HG03039 (cell line): ENCODE data around the gene C2CD2.
"Not testable (repeated sequence)": the region's sequence is repeated elsewhere in the genome, so short reads cannot be mapped to it uniquely, and the experiment has no call there.

Experiments used
- ATAC-seq: cut with Tn5 transposase; IDR thresholded peaks from one replicate; pipeline ENCODE4 v1.9.1; 2021; ENCODE audit warnings: mild to moderate bottlenecking, moderate library complexity; ENCODE audit not compliant: unreplicated experiment

Gene C2CD2

DNA sequence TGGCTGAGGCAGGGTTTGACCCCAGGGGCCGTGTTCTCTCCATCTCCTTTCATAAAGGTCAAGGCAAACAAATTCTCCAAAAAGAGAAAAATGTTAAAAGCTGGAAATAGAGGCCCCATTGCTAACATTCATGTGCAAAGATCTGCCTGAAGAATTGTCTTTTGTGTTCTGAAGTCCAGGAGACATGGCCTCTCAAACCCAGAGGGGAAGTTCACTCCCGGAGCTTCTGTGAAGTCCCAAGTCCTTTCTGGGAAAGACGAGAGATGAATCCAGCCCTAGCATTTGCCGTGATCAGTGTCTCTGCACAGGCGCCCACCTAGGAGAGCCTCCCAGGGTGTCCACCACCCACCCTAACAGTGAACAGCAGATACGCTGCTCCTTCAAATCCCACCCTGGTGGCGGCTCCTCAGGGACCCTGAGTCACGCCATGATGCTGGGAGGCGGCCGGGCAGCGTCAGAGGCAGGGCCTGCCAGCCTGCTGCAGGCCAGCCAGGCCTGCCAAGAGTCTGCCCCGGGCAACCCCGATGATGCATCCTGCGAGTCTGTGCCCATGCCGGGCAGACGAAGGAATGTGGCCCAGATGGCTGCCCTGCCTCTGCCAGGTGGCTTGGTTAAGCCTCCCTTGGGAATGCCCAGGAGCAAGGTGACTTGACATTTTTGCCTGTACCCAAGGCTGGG is 5.2 kb upstream of the C2CD2 start:
- no peak for ATAC-seq

DNA sequence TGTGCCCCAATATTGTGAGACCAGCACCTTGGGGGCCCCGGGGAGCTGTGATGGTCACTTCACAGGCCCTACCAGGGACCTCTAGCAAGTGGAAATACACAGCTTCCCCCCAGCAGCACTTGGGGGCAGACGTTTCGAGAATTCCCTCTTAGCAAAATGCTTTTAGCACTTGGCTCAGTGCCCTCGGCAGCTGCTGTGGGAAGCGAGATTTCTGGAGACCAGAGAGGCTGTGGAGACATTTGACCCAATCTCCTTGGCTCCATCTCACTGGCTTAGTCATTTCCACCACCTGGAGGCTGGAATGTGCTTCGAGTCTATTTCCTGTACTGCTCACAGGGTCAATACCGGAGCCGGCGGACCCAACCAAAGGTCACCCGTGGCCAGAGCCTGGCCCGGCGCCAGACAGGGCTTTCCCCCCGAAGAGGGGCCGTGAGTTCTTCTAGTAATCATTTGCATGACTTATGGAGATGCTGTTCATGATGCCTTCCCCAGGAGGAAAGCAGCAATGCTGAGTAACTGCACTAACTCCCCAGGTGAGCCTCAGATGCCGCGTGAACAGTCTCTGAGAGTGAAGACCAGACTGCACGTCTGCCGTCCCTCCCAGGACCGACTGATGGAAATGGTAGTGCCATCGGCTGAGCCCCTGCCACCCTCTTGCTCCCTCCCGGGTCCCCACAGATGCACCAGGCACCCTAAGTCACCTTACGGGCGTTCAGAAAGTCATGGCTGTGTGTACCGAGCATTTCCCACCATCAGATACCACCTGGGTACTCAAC is 4.4 kb upstream of the C2CD2 start:
- ATAC-seq = no peak

DNA sequence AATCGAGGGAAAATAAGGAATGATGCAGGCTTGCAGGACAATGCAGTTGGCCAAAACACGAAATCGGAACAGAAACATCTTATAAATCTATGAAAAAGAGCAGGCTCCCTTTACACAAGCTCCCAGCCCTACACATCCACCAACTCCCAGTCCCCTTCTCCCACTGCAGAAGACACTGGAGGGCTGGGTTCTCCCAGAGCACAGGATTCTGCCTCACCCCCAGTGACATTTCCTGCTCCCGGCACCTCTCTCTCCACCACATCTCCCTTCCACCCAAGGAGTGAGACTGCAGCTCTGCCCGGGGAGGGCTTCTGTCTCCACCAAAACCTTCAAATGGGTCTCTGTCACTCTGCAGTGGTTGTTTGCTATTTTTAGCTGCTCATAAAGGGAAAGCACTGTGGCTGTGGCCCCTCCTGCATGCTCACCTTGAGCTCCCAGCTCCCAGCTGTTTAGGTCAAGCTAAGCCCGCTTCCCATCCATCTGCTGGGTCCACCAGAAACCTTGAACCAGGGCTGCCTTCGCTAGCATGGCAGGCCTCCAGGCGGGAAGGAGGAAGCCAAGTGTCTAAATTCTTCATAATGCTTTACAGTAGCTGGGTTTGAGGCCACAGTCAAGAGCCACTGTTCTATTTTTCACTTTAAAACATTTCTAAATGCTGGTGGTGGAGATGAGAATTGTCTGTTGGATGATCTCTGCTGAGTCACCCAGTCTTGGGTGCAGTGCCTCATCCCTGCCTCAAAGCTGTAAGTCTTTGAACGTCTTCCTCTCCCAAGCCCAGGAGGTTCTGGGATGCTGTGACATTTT is 3.3 kb upstream of the C2CD2 start:
- ATAC-seq = no peak

DNA sequence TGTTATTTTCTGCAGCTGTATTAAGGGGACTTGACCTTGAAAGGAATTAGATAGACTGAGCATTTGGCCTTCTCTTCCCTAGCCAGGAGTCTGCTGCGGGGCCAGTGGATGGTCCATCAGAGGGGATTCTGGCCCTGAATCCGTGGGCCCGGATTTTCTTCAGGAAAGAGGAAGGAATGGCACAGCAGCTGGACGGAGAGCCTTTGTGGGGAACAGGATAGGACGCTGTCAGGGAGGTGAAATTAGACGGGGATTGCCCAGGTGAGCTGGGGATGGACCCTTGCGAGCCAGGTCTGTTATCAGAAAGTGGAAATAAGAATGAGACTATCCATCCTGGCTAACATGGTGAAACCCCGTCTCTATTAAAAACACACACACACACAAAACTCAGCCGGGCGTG is 1.7 kb upstream of the C2CD2 start:
- no peak for ATAC-seq

DNA sequence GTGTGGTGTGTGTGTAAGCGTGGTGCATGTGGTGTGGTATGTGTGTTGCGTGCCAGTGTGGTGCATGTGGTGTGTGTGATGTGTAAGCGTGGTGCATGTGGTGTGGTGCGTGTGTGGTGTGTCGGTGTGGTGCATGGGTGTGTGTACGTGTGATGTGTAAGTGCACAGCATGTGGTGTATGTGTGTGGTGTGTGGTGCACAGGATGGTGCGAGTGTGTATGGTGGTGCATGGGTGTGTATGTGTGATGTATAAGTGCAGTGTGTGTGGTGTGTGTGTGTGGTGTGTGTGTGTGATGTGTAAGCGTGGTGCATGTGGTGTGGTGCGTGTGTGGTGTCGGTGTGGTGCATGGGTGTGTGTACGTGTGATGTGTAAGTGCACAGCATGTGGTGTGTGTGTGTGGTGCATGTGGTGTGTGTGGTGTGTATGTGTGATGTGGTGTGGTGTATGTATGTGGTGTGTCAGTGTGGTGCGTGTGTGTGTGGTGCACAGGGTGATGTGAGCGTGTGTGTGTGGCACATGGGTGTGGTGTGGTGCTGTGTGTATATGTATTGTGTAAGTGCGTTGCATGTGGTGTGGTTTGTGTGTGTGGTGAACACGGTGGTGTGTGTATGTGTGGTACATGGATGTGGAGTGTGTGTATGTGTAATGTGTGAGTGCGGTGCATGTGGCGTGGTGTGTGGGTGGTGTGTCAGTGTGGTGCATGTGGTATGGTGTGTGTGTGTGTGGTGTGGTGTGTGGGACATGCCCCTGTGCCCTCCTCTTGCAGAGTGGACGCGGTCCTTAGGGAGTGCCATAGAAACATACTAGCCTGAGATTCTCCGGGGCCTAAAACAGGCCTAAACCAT is 1.1 kb upstream of the C2CD2 start:
- no peak for ATAC-seq

DNA sequence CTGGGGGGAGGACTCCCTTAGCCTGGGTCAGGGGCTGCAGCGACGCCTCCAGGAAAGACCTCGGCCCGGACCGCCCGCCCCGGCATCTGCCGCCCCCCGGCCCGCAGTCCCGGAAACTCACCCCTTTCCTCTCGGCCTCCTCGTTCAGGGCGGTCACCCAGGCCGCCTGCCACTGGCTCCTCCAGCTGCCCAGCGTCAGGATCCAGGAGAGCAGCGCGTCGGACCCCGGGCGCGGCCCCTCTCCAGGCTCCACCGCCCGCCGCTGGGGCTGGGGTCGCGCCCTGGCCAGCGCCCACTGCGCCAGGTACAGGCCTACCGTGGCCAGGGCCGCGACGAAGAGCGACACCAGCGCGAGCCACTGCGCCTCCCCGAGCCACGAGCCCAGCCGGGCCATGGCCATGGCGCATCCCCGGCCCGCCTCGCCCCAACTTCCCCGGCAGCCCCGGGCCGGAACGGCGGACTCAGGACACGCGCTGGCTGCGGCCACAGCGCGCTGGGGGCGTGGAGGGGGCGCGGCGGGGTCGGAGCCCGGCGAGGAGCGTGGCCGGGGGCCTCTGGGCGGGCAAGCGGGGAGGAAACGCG is 478 bp downstream of the C2CD2 start:
- no peak for ATAC-seq

DNA sequence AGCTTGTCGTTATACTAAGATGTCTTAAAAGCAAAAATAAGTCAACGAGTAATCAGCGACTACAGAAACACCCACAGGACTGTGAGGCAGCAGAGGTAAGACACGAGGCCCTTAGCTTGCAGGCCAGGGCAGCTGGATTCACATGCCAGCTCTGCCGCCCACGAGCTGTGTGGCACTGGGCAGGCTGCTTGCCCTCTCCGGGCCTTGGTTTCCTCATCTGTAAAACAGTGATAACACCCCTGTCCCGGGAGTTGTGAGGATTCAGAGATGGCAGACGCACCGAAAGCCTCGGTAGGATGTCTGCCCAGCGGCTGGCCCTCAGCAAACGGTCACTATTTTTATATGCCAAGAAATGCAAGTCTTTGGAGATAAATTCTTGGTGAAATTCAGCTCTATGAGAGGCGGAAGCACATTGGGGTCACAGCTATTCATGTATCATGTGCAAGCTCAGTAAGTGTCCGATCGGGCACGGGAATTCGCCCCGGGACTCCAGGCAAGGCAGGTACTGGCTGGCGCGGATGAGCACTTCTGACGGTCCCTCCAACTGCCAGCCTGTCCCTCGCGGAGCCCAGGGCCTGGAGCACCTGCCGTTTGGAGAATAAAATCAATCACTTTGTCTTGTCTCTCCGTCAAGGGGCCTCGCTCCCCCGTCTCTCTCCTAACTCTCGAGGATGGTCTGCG is 1.1 kb downstream of the C2CD2 start:
- ATAC-seq = no peak

DNA sequence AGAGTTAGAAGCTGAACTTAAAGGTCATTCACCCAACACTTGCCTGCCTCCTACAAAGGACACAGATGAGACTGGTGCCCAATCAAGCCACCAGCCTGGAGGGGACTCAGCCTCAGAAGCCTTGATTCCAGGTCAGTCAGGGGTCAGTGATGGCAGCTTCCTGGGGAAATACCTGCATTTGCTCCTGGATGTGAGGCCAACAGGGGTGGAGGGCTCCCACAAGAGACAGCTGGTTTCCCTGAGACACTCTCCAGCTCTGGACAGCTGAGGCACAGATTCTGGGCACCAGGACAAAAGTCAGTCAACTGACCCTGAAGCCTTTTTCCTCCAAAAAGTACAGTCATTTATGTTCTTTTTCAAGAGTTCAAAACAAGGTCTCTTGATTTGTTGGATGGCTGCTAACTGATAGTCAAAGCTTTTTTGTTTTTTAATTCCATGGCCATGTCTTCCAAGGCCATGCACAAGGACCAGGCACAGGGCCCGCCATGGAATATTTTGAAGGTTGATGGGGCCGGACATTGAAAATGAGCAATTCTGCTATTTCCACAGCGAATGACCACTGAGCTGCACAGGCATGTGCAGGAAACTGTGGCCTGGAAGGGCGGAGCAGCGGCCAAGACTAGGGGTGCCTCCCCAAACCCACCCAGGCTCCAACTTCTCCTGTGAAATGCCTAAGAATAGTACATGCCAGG is 1.8 kb downstream of the C2CD2 start:
- no peak for ATAC-seq

DNA sequence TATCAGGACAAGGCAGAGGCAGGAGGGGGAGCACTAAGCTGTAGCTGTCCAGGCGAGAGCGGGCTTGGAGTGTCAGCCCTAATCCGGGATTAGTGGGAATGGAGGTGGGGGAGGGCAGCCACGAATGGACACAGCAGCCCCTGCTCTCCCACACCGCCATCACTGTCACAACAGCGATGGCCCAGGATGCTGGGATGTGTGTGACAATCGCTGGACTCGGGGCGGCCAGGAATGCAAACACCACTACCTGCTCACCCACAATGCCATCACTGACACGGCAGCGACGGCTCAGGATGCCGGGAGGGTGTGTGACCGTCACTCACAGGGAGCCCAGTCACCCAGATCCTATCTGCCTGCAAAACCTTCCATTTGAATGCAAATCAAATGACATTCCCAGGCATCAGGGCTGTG is 2.9 kb downstream of the C2CD2 start:
- ATAC-seq = no peak

DNA sequence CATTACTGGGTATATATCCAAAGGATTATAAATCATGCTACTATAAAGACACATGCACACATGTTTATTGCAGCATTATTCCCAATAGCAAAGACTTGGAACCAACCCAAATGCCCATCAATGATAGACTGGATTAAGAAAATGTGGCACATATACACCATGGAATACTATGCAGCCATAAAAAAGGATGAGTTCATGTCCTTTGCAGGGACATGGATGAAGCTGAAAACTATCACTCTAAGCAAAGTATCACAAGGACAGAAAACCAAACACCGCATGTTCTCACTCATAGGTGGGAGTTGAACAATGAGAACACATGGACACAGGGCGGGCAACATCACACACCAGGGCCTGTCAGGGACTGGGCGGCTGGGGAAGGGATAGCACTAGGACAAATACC is 4.2 kb downstream of the C2CD2 start:
- ATAC-seq = not testable (repeated sequence)

DNA sequence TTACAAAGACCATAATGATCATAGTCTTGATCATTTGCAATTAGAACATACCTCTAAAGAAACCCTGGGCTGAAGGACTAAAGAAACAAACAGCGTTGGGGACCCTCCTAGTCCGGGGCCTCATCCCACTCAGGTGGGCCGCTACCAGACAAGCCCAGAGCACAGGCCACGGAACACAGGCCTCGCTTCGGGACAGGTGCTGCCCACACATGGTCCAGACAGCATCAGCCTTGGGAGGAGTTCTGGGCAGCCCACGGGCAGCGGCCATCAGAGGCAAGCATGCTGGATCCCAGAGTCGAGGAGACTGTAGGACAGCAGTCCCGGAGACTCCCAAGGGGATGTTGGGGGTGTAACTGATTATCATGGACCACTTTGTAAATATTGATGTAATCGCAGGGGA is 4.9 kb downstream of the C2CD2 start:
- ATAC-seq = no peak

DNA sequence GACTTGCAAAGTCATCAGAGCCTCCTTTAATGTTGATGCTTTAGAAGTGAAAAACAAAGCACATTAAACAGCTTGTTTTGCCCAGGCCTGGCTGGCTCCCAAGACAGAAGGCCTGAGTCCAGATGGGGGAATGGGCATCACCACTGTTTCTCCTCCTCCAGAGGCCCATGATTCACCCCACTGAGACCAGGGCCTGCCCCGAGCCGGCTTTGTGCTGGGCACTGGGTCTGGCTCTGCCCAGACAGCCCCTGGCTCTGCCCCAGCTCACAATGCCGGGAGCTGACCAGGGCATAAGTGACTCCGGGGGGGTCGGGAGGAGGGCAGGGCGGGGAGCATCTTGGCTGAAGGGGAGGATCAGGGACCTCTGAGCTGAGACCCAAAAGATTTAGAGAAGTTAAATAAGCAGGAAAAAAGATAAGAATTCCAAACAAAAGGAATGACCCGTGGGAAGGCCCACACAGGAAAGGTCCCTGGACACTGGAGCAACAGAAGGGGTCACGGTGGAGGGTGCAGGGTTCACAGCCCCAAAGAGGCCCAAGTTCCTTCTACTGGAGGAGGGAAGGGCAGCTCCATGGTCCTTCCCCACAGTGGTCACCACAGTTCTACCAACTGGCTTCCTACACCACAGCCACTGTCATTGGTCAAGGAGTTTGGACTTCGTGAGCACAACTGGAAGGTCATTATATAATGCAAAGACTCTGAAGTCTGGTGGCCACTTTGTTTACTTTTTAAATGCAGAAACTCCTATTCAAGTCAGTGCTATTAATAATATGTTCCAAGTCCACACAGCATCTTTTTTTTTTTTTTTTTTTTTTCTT is 5.5 kb downstream of the C2CD2 start:
- no peak for ATAC-seq

DNA sequence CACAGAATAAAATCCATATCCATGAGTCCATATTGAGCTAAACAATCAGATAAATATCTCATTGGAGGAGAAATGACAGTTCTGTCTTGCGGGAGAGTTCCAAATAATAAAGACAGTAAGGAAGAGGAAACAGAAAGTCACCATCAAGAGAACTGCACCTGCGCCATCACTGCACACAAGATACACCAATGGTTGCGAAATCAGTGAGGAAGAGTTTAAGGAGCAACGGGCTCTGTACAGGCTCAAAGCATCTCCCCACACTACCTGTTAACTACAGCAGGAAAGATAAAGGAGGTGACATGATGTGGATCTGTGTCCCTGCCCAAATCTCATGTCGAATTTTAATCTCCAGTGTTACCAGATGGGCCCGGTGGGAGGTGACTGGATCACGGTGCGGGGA is 7.8 kb downstream of the C2CD2 start:
- no peak for ATAC-seq

DNA sequence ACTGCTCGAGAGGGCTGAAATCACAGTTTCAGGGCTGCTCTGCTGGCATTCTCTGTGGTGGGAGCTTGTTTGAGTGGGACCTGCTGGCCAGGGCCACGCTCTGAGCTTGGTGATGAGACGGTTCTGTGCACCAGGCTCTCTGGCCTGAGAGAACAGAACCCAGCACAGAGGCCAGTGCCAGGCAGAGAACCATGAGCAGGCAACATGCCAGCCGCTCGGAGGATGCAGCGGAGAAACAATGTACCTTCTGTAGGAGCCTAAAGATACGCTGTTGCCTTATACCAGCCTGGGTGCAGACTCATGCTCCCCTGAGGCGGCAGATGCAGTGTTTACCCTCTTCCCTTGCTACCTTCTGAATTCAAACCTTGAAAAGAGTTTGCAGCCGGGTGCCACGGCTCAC is 10.0 kb downstream of the C2CD2 start:
- ATAC-seq = no peak

DNA sequence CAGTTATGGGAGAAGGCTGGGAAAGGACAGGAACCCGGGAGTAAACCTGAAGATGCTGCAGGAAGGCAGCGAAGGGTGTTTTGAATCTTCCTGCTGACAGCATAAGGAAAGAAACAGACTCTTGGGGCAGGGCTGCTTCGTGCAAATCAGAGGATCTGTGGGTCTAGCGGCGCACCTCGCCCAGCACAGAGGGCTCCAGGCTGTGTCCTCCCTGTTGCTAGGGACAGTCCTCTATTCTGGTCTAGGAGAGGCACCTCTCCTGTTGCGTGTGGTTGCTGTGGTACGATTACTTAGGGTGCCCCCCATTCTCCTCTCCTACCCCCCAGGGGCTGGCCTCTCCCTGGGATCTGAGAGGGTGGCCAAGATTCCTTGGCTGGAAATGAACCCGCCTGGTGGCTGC is 11.4 kb downstream of the C2CD2 start:
- ATAC-seq = no peak

DNA sequence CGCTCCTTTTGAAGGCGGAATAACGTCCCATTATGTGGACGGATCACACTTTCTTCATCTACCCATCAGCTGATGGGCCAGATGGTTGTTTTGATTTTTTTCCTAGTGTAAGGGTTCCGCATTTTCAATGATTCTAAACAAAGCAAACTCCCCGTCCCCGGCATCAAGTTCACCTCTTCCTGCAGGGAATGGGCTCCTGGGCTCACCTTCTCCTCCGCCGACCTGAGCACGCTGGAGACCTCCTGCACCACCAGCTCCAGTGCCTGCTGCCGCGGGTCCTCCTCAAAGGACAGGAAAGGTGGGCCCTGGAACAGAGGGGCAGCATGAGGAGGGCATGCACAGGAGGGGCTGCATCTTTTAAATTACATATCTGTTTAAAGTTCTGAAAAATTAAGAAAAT is 11.9 kb downstream of the C2CD2 start:
- no peak for ATAC-seq

DNA sequence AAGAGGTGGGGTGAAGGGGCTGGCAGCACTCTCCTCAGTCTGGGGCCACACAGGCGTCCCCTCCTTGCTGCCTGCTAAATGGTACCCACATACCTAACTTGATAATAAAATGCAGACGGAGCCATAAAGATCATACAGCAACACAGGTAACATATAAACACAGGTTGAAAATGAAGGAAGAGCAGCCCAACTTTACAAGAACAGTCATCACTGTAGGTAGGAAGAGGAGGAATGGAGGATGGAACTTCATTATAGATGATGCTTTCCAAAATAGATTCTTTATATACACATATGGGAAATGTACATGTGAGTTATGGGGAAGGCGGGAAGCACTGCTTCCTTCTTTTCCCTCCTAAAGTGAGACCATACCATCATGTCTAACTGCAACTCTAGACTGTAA is 13.4 kb downstream of the C2CD2 start:
- ATAC-seq = no peak

DNA sequence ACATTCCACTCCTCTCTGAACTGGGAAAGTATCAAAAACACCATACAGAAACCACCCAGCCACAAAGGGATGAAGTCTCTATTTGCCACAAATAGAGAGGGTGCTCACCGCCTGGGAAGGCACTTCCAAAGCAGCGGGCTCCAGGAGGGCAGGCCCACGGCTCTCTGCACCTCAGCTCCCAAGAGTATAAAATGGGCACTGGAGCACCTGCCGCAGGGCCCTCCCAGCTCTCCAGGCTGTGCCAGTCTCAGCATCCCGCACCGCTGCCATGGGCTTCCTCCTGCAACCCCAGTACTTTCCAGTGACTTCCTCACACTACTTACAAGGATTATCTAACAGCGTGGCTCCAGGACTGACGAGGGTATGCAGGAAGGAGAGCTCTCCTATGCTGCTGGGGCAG is 14.4 kb downstream of the C2CD2 start:
- no peak for ATAC-seq
